ENCODE measurements around the gene POC1A.

POC1A gene

DNA sequence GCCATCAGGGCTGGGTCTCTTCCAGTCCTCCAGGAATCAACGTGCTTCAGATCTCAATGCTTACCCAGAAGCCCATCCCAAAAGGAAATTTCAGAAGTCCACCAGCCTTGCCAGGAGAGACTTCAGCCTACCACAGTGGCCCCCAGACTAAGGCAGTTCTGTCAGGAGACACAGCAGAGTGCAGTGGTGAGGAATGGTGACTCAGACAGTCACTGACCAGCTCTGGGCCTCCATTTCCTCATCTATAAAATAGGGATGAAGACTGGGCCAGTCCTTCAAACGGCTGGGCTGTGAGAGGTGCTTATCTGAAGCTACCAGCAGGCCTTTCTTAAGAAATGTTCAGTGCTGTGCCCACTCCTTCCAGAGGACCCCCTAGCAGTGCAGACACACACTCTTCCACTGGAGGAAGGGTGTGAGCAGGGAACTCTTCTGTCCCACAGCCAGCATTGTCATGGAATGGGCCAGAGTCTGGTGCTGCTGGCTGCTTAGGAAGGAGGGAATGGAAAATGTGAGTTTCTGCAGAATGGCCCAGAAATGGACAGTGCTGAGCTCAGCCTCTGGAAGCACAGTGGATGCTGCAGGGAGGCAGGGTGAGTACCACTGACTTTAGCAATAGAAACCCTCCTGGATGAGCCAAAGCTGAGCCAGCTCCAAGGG, 56.2 kb downstream of the POC1A start:
- no peak for DNase-seq

- DNase-seq, result no peak
These were observed 58.0 kb downstream of the POC1A start for GRCh38 chr3:52095990-52096775.

DNA sequence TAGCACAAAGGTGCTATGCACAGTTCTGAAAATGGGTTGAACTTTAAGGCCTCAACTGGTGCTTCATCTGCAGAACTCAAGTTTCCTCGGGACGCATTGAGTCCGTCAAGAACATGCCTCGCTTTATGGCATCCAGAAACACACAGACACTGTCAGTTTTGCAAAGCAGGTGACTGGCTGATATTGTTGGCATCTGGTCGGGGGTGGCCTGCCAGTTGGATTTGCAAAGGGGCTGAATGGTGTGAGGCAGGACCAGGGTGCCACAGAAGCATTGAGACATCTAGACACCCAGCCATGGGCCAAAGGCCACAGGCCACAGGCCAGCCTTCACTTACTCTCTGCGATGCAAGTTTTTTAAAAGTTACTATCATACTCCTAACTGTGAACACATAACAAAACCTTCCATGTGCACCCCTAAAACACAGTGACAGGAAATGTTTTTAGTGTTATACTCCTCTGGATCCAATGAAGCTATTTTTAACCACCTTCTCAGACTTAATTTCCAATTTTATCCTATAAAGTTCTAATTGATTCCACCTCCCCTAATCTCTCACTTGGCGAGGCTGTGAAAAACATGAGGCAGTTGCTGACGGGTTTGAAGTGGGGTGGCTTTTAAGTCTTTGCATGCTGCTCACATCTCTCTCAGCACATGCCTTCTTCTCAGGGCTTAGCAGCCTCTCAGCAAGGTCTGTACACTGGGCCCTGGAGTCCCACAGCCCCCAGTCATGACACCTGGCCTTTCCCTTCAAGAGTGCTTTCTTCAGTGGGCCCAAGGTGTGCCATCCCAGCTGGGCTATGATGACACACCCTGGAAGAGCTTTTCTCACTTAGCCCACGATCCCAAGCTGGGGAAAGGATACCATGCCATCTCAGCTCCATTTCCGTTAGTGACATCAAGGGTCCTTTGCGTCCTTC, 59.4 kb downstream of the POC1A start:
- DNase-seq, result no peak

DNA sequence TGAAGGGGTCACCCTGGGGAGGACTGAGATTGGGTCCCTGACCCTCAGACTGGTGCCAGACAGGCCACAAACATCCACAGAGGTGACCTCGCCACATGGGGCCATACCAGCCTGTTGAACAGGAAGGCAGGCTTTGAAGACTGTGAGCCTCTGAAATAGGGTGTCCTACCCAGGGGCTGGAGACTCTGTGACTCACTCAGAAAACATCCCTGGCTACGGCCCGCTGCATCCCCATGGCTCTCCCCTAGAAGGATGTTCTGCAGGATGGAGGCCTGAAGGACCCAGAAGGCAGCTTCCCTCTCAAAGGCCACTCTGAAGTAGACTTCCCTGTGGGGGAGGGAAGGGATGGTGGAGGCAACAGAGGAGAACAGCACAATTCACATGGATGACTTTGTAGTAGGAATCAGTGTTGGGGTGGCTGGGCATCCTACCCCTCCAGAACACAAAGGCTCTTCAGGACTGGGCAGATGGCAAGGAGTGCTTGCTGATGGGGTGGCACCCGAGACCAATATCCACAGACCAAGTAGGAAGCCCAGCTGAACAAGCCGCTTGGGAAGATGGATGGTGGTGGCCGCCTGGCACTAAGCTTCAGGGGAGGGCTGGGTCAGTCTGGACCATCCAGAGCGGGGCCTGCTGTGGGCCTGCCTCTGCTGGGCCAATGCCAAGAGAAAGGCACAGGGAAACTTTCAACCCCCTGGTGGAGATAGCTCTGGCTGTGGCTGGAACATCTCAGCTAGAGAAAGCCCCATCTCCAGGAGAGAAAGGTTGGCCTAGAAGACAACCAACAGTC, 60.3 kb downstream of the POC1A start:
- DNase-seq, result no peak

GRCh38 chr3:52092891-52093290, 61.3 kb downstream of the POC1A start:
- DNase-seq, result no peak

- no peak for DNase-seq
These were observed 62.0 kb downstream of the POC1A start for GRCh38 chr3:52092271-52092660.

DNA sequence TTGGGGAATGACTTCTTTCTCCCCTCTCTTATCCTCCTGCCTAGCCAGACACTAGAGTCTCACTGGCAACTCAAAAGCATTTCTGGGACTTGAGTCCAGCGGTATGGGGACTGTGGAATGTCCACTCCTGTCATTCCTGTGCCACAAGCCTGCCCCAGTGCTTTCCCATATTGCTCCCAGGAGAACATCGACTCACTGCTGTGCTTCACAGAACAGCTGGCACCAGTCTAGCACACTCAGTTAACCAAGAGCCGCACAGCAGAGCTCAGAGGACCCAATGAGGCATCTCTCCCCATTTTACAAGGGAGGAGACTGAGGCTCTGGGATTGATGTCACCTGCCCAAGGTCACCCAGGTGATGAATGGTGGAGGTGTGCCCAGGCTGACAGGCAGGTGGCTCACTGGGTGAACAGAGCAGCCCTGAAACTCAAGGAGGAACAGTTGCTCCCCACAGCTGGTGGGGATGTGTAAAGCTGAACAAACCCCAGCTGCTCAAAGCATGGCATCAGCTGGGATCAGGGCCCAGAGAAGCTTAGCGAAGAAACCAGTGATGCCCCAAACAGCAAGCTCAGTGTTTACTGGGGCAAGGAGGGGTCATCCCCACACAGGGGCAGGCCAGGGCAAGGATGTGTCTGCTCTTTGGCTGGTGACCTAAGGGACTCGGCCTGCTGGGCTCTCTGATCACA, 62.5 kb downstream of the POC1A start:
- no peak for DNase-seq

DNA sequence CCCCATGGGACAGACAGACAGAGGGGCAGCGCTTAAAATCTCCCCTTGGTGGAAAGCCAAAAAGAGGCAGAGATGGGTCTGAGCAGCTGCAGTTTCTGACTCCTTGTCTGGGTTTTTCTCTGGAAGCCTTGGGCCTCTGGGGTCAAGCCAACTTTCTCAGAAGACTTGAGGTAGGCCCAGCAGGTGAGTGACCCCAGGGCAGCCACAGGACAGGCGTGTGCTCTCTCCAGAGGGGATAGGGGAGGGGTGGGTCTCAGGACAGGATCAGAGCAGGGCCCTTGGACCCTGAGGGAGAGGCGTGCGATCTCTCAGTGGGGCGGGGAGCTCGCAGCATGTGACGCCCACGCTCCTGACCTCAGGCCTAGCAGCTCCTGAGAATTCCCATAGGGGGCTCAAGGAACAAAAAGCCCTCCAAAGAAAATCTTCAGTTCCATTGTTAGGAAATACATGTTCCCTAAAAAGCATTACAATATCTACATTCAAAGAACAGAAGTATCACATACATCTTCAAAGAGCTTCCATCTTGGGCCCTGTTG, 63.2 kb downstream of the POC1A start:
- no peak for DNase-seq

DNA sequence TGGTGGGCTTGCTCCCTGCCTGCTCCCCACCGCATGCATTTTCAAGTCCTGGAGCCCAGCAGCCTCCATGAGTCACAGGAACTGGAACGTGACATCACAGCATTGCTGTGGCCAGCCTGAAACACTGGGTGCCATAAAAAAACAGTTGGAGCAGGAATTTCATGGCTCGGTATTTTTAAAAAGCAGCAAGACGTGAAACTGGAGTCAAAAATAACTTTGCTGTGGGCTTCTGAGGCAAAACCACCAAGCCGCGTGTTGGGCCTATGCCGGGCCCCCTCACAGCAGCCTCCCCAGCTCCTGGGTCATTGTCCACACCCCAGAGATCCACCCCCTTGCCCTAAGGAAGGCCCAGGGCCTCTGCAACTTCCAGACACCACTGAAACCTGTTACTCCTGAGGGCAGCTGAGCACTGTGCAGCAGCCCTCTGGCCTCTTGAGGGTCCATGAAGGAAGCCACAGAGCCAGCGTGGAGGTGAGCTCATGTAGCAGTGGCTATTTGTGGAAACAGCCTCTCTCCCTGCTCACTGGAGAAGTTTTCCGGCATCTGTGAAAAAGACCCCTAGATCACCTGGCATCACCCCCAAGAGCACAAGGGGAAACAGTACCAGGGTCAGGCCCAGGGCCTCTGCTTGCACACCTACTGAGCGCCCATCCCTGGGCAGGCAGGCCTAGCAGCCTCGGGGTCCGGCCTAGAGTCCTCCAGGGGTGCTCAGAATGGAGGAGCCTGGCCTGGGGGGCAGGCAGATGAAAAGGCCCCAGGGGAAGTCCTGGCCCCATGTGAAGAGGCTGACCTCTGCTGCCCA, 63.9 kb downstream of the POC1A start:
- no peak for DNase-seq

DNA sequence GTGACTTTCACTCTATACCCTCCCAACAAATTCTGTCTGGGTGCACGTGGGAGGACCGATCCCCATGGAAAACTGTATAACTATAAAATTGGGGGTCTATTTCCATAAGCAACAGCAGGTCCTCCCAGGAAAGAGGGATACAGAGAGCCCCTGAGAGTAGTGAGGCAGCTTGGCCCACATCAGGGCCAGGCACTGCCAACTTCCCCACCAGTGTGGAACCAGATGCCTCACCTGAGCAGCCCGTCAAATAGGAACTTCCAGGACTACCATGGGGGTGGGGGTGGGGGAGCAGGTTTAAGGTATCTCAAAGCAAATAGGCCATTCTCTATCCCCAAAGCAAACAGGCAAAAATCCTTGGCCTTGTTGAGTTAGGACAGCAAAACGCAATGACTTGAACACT, 64.5 kb downstream of the POC1A start:
- no peak for DNase-seq

- DNase-seq, result no peak
These were observed 65.5 kb downstream of the POC1A start for GRCh38 chr3:52088445-52089367.

GRCh38 chr3:52087731-52088130, 66.5 kb downstream of the POC1A start:
- DNase-seq, result no peak

DNA sequence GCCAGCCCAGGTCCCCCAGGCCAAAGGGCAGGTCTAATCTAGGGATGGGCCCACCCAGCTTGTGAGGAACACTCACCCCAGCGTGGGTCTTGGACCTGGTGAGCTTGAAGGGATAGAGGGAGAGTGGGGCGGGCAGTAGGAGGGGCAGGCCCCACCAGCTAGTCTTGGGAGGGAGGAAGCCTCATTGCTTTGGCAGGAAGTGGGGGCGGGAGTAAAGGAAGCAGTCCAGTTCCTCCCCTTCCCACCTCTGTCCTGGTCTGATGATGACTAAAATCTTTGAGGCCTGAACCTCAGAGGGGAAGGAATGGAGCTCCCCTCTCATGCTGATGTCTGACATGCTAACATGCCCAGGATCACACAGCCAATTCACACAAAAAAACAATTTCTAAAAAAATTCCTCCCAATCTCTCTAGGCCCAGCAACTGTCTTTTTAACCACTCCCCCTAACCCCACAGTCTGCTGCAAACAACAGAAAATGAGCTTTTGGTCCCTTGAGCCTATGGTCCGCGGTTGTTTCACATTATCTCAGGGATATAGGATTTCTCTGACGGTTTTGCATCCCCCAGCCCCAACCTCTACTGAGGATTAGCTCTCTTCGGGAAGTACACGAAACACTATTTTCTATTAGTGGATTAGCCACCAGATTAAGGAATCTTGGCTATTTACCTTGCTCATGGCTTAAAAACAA, 67.1 kb downstream of the POC1A start:
- DNase-seq, result no peak

DNA sequence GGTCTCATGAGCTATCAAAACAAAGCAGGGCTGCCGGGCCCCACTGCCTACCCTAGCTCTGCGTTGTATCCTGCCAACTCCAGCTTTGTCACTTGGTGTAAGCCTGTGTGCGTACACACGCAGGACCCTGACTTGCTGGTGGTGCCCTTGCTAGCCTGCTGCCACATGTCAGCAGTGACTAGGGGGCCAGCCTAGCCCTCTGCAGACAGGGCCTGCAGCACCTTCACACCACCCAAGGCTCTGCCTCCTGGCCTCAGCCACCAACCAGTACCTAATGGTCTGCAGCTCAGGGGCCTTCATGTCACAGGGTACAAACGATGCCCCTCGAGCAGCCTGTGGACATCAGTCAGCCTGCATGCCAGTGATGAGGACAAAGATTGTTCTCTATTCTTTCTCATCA, 67.8 kb downstream of the POC1A start:
- no peak for DNase-seq

DNA sequence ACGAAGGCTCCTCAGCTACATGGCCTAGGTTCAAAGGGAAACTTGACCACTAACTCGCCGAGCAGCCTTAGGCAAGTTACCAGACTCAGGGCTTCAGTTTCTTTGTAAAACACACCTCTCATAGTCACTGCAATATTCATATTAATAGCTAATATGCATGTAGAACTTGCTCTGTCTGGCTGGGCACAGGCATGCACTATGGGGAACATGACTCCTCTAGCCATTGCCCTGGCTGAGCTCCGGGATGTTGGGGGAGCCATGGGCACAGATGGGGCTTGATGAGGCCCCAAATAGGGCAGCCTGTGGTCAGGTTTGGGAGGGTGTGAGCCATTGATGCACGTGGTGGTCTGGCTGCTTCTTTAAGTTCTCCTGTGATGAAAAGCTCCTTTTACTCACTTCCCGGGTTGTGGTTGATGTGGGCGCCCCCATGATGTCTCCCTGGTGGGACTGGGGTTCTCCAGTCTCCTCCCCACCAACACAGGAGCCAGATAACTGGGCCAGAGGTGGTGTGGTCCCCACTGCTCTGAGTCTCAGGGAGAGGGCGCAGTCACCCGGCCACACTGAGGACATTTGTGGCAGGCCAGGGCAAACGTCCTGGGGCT, 68.4 kb downstream of the POC1A start:
- no peak for DNase-seq

GRCh38 chr3:52084954-52085680, 69.1 kb downstream of the POC1A start:
- DNase-seq, result no peak

- DNase-seq, result no peak
These were observed 69.8 kb downstream of the POC1A start for GRCh38 chr3:52084216-52084945.

All from activated CD4-positive, alpha-beta T cell treated with anti-CD3 and anti-CD28 coated beads for 1 hour (primary cell).